GM12865 (cell line): ENCODE data around the gene GPR157.
"Not testable (repeated sequence)": the region's sequence is repeated elsewhere in the genome, so short reads cannot be mapped to it uniquely, and the experiment has no call there.

Experiments used
- DNase-seq: peaks from one replicate; pipeline ENCODE4 v3.0.0; 2010; ENCODE audit warnings: low read depth
- H3K4me3 ChIP-seq: 2 replicates; pipeline ENCODE4 v1.5.1; 2011; ENCODE audit warnings: mild to moderate bottlenecking, low read depth, low read length, control low read depth
- CTCF ChIP-seq: IDR thresholded peaks from 2 replicates; pipeline ENCODE4 v1.5.1; 2011; ENCODE audit warnings: low read length, control low read depth, low read depth, inconsistent platforms; ENCODE audit not compliant: insufficient read depth; ENCODE audit errors: missing control alignments

GPR157 gene

DNA sequence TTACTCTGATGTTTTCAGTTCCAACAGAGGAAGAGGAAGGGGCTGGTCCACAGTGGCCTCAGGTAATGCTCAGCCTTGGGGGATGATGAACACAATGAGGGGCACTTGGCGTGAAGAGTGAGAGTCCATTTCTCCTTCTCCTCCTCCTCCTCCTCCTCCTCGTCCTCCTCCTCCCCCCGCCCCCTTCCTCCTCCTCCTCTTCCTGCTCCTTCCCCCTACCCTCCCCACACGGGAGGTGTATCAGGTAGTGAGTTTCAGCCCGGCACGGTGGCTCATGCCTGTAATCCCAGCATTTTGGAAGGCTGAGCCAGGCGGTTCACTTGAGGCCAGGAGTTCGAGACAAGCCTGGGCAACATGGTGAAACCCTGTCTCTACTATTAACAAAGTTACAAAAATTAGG, 17.3 kb upstream of the GPR157 start:
- no peak for TF ChIP-seq CTCF
- DNase-seq = no peak
- H3K4me3 ChIP-seq = no peak overlapping the region

GRCh38 chr1:9145714-9146113, 16.8 kb upstream of the GPR157 start:
- no peak overlapping the region for H3K4me3 ChIP-seq
- no peak for TF ChIP-seq CTCF
- no peak for DNase-seq

DNA sequence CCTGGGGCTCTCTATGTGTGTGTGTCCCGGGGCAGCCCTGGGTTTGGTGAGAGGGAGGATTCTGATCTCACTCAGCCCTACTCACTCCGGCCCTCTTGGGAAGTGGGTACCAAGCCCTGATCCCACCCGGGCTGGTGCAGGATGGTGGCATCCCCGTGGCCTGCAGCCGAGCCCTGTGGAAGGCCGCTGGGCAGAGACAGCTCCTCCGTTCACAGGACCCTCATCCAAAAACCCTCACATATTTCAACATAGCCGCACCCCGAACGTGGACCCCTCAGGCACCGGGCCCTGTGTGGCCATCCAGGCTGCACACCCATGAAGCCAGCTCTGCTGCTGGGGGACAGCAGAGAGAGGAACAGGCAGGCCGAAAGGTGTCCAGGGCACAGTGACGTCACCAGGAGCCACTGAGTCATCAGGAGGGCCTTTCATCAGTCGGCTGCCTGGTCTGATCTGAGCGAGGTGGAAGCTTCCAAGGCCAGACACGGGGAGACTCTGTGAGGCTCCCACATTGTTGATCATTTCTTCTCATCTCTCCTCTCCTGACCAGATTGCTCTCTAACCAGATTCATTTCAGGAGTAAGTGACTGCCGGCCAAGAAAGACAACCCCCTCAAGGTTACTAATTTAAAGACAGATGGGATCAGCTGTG, 16.2 kb upstream of the GPR157 start:
- DNase-seq = peak; percentile 77
- H3K4me3 ChIP-seq = no peak overlapping the region
- no peak for TF ChIP-seq CTCF

DNA sequence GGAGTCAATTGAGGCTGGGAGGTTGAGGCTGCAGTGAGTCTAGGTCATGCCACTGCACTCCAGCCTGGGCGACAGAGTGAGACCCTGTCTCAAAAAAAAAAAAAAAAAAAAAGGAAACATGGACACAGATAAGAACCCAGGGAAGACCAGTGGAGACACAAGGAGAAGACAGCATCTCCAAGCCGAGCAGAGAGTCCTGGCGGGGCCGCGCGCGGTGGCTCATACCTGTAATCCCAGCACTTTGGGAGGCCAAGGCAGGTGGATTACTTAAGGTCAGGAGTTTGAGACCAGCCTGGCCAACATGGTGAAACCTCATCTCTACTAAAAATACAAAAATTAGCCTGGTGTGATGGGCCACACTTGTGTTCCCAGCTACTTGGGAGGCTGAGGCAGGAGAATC, 15.6 kb upstream of the GPR157 start:
- not testable (repeated sequence) for H3K4me3 ChIP-seq, DNase-seq

DNA sequence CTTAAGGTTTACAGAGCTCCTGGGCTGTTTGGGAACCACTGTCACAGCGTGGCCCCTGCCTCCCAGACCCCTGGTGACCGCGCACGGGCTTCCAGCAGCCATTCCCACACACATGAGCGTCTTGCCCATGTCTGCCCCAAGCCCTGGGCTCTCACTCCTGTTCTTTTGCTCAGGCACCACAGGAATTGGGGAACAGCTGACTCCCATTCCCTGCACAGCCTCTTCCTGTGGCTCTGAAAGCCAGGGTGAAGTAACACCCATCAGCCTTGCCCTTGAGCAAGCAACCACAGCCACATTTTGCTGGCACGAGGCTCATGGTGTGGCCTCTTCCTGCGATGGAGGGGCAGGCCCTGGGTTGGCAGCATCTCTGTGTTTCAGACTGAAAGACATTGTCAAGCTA, 14.3 kb upstream of the GPR157 start:
- TF ChIP-seq CTCF = no peak
- DNase-seq = no peak
- no peak overlapping the region for H3K4me3 ChIP-seq

DNA sequence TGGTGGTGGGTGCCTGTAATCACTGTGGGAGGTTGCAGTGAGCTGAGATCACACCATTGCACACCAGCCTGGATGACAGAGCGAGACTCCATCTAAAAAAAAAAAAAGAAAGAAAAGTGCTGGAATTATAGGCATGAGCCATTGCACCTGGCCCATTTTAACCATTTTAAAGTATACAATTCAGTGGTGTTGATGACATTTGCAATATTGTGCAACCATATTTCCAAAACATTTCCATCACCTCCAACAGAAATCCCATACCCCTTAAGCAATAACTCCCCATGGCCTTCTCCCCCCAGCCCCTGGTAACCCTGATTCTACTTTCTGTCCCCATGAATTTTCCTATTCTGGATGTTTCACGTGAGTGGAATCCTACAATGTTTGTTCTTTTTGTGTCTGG, 11.0 kb upstream of the GPR157 start:
- TF ChIP-seq CTCF = no peak
- no peak for DNase-seq
- no peak overlapping the region for H3K4me3 ChIP-seq

DNA sequence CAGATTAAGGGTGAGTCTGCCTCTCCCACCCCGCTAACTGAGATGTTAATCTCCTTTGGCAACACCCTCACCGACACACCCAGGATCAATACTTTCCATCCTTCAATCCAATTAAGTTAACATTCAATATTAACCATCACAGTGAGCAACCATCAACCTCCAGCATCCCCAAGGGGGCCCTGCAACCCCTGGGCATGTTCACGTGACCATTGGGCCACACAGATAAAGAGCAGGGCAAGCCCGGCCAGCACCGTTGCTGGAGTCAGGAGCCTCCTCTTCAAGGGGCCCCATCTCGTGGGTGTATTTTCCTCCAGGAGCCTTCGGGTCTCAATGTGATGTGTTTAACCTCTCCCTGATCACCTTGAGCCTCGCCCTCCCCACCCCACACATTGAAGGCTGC, 8.0 kb upstream of the GPR157 start:
- no peak overlapping the region for H3K4me3 ChIP-seq
- DNase-seq = no peak
- TF ChIP-seq CTCF = no peak
